Adrenal gland (tissue), 5 donors: ENCODE measurements around the gene SAMD9.

Experiments
- CTCF ChIP-seq, 6 experiments: fragments of 450-650 bp in 4 of 6; fragments of 200-600 bp in 2 of 6; sonication (generic) in 1 of 6; IDR thresholded peaks; 1 replicate in 5 of 6; 2 replicates in 1 of 6; pipeline versions ENCODE4 v1.5.1 to v1.8.0; 2016 to 2021; ENCODE audit warnings: antibody characterized with exemption in 6 of 6, mild to moderate bottlenecking in 2 of 6, moderate library complexity in 1 of 6
- POLR2A ChIP-seq, 2 donors: fragments of 450-650 bp; IDR thresholded peaks; one replicate each; pipeline ENCODE4 v1.6.1; 2017; ENCODE audit warnings: antibody characterized with exemption in 2 of 2, mild to moderate bottlenecking in 2 of 2, moderate library complexity in 1 of 2
- donor health status: DM: no; HTN: no; CAD: no.

GRCh38 chr7:93053209-93053948, 64.4 kb downstream of the SAMD9 start:
- no peak for TF ChIP-seq POLR2A (IDR thresholded peaks at IDR 0.05)
- TF ChIP-seq CTCF (IDR thresholded peaks at IDR 0.05) = no peak
